ACHN (cell line): Measurements from ENCODE around the gene SPOCD1.

Experiments
- DNase-seq: peaks from one replicate; pipeline ENCODE4 v3.0.0-alpha.2; 2015
- in situ Hi-C: cut with HindIII; loops from 2 replicates; pipeline ENCODE4 v1.10.0; 2017; ENCODE audit warnings: low sequenced_read_pairs, low pct_ligation_motif_present, low pct_unique_long_range_greater_than_20kb

The SPOCD1 gene

DNA sequence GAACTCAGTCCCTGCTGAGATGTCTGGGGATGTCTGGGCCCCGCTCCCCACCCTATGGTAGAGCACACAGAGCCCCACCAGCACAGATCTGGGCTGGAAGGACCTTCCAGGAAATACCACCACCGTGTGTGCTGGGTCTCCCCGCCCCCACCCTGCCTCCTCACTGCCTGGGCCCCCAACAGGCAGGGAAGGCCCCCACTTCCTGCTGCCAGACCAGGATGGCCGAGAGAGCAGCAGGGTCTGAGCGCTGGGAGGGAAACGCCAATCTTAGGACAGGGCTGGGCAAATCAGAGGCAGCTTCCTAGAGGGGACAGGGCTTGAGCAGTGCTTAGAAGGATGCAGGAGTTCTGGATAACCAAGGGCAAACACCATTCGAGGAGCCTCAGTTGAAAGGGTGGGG lies 63.6 kb downstream of the SPOCD1 start:
- no peak for DNase-seq
- in situ Hi-C loops: no loop called here

DNA sequence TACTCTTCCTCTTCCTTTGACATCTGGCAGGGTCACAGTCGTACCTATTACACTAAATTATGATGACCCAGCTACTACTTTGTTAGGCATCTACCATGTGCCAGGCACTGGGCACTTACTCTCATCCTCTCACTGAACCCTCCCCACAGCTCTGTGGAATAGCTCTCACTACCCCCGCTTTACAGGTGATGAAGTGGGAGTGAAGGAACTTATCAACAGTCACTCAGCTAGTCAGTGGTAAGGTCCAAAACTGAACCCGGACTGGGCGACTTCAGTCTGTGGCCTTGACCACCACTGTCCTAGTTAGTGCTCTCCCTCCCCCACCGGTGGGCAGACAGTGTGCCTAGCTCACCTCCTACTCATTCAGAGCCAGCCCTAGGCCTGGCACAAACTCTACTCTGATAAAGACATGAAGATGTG lies 64.0 kb downstream of the SPOCD1 start:
- in situ Hi-C loops: no loop called here

DNA sequence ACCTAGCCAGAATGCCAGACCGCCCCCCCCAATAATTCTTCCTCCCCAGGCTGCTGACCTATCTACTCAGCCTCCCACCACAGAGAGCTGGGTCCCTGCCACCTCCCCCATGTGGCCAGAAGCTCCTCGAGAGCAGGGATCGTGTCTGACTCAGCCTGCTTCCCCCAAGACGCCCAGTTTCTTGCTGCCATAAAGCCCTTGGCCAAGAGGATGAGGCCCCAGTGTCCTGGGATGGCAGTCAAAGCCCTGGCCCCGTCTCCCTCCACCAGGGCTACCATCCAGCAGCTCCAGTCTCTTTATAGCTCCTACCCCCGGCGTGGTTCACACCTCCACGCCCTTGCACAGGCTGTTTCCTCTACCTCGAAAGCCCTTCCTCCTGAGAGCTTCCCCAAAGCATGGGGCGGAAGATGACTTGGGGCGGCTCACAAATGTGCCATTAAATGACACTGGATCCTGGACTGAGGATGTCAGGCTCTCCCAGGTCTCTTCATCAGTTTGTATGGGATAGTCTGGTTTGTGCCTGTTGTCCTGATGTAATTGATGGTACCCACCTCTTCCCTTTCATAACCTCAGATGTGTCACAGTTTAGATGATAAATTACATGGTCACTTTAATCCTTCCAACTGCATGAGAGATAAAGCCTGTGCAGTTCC lies 64.8 kb downstream of the SPOCD1 start:
- in situ Hi-C loops: no loop called here
- DNase-seq: no peak

More for the DNA sequence above, 64.0 kb downstream of the SPOCD1 start:
- DNase-seq: no peak

DNA sequence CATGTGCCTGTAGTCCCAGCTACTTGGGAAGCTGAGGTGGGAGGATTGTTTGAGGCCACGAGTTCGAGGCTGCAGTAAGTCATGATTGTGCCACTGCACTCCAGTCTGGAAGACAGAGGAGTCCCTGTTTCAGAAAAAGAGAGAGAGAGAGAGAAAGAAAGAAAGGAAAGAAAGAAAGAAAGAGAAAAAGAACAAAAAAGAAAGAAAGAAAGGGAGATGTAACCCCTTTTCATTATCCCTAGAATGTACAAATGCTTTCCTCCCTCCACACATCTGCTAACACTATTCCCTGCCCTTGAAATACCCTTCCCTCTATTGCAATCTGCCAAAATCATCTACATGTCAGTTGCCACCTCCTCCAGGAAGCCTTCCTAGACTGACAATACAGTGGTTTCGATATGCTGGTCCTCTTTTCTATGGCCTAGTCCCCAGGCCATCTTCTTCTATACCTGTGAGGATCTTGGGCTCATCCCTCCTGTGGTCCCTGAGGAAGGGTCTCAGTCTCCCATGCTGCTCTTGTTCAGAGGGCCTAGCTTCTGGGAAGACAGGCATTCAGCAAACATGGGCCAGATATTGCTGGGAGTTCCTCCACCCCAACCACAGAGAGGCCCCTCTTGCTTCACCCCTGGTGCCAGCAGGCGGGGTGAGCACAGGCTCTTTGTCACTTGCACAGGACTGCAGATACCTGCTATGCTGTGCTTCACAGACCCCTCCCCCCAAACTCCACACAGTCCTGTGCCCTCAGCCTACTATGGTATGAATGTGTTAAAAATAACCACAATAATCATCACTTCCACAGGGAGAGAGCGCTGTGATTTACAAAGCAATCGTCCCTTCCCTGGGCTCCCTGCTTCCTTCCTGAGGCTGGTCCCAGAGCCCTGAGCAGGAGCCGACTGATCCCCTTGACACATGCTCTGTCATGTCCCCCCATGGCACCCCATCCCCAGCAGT lies 65.8 kb downstream of the SPOCD1 start:
- in situ Hi-C loops: no loop called here

DNA sequence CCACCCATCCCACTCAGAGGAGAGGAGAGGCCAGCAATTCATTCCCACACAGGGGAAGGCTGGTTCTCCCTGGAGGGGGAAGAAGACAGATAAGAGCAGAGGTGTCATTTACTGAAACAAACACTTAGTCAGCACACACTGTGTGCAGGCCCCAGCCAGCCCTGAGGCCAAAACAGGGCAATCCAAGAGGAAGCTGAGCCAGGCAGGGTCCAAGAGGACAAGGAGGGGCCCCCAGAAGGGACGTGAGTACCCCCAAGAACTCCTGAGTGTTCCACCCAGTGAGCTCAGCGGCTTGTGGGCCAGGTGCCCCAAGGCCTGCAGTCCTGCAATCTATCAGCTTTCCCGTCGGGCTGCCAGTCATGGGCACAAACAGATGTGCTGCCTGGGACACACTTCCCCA lies 67.5 kb downstream of the SPOCD1 start:
- in situ Hi-C loops: no loop called here

More for the DNA sequence above, 65.8 kb downstream of the SPOCD1 start:
- no peak for DNase-seq

DNA sequence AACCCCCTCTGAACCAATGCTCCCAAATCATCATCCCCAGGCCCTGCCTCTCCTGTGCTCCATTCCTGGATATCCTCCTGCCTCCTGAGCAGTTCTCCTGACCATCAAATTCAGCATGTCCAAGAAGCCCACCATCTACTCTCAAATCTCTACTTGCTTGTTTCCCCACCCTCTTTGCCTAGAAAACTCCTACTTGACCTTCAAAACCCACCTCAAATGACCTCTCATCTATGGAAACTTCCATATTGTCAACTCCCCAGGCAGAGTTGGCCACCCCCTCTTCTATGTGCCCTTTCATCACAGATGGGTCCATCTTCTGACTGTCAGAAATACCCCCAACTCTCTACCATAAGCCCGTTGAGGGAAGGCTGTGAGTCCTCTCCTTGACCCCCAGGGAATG lies 68.5 kb downstream of the SPOCD1 start:
- in situ Hi-C loops: no loop called here
- no peak for DNase-seq

More for the DNA sequence above, 67.5 kb downstream of the SPOCD1 start:
- DNase-seq: no peak

DNA sequence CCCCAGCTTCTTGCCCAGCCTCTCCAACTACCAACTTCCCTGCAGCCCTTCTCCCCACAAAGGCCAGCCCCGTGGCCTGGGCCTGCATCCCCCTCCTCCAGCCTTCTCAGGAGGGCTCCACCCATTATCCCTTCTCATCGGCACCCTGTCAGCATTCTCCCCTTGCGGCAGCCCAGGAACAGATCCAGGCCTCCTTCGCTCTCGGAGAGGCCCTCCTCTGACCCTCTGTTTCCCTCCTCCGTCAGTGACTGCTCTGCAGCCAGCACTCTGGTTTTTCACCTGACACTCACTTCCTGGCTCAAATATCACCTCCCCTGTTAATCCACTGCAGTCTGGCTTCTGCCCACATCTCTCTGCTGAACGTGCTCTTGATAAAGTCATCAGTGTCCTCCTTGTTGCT lies 69.1 kb downstream of the SPOCD1 start:
- in situ Hi-C loops: no loop called here
- DNase-seq: no peak

DNA sequence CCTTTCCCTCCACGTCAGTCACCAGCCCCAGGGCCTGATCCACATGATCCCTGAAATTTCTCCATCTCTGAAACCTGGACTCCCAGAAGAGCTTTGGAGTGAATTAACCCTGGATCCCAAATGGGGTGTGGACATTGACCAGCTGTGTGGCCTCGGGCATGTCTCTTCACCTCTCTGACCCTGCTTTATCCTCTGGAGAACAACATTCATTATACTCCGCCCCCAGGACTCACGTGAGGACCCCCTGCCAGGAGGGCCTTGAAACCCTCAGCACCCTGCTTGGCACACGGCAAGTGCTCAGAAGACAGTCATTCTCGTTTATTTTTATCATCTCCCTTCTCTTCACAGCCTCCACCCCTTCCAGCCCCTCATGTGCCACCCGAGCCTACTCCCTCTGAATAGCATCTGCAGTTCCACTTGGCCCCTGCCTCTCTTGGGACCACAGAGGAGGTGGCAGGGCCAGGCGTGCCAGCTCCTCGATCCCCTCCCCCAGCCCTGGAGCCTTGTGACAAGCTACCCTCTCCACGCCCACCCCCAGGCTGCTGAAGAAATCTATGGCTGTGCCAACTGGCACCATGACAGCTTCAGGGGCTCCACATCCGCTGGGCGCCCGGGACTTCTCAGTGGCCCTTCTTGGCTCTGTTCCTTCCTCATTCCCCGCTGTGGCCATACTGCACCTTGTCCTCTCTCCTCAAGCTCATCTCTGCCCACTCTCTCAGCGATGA lies 69.7 kb downstream of the SPOCD1 start:
- no peak for DNase-seq
- in situ Hi-C loops: no loop called here

DNA sequence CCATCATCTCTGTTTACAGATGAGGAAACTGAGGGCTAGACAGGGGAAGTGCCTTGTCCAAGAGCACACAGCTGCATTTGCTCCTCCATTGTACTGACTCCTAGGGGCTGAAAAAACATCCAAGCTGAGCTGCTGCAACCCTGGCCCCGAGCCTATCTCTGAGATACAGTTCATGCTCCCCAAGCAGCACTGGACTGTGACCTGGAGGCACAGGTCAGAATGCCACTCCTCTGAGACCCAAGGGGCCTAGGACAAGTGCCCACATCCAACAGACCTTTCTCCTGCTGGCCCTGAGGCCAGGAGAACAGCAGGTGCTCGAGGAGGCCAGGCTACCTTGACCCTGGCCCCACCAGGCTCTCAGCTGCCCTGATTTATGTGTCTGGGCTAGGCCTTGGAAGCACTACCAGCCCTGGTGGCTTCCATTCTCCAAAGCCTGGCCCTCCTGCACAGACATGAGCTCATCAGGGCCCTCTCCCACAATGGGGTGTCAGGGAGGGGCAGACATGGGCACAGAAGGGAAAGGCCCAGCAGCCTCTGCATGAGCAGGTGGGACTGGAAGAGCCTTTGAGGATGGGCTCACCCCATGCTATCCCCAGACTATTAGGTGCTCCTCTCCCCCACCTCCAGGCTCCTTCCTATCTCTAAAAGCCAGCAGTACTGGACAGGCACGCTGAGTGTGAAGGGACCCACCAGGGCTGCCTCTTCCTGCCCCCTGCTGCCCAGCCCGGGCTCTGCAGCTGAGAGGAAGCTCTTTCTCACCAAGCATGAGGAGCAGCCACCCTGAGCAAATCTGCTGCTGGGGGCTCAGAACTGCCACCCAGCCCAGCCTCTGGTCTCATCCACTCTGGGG lies 70.5 kb downstream of the SPOCD1 start:
- in situ Hi-C loops: no loop called here
- peak; percentile 61 for DNase-seq

DNA sequence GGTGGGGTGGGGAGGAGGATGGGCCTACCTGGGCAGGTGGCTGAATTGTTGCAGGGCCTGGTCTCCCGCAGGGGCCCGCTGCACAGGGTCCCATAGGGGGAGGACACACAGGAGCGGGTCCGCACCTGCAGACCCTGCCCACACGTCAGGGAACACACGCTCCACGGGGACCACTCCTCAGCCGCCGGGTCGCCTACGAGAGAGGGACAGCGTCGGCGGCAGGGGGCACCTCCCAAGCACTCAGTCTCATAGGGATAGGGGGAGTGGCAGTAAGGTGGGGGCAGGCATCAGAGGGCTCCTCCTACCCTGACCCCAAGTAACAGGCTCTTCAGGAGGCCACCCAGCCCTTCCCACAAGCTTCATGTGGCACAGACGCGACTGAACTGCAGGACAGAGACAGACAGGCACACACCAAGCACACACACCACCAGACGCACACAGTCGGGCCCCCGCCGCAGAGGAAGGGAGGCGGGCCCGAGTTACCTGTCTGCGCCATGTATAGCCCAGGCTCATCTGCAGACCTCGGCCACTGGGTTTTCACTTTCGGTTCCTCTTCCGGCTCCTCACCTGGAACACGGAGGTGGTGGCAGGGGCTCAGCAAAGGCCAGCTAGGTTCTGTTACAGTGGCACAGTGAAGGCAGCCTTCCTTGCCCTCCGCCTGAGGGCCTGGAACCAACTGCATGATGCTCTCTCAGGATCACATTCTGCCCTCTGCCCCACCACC lies 71.5 kb downstream of the SPOCD1 start:
- no peak for DNase-seq
- in situ Hi-C loops: no loop called here

DNA sequence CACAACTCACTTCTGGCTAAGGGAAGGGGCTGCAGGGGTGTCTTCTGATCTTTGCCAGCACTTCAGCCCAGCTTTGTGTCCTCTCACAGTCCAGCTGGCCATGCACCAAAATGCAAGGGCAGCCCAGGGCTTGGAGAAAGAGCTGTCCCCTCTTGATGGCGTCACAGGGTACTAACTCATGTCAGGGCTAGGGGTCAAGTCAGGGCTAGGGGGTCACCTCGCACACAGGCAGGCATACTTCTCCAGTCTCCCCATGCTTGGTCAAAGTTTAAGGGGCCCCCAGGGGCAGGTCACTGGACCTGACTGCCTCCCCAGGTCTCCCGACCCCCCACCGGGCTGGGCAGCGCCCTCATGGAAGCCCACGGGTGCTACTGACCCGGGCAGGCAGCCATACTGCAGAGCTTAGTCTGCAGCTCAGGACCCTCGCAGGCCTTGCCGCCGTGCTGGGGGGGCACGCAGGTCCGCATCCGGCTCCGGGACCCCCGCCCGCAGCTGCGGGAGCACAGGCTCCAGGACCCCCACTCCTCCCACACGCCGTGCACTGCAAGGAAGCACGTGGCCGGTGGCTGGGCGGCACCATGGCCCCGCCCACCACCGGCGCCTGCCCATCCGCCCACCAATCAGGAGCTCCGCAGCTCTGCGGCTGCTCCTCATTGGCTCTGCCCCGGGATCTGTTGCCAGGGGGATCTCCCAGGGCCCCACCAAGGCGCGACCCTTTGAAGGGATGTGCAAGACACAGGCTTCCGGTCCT lies 73.2 kb downstream of the SPOCD1 start:
- DNase-seq: no peak
- in situ Hi-C loops: no loop called here
